Stimulated activated CD8-positive, alpha-beta memory T cell treated with anti-CD3 and anti-CD28 coated beads, Interleukin-15, amount 100 ng/mL, for 1 hour (primary cell): ENCODE data around the gene VPS45.
"Not testable (repeated sequence)": the region's sequence is repeated elsewhere in the genome, so short reads cannot be mapped to it uniquely, and the experiment has no call there.

ENCODE experiments used
- DNase-seq: peaks from one replicate; pipeline ENCODE4 v3.0.0-alpha.2; 2020; ENCODE audit warnings: low read depth

VPS45 gene

GRCh38 chr1:150067184-150068108, at the start of gene VPS45:
VPS45 (plus strand) TSS chr1:150067776; CDS start chr1:150067858, 82 bp downstream.
- DNase-seq: peak; percentile 50

GRCh38 chr1:150018165-150018564, 49.4 kb upstream of the VPS45 start:
- no peak for DNase-seq

- no peak for DNase-seq
These were observed 46.9 kb upstream of the VPS45 start for GRCh38 chr1:150020711-150021110.

GRCh38 chr1:150021191-150021694, 46.3 kb upstream of the VPS45 start:
- DNase-seq: no peak

GRCh38 chr1:150022357-150022756, 45.2 kb upstream of the VPS45 start:
- no peak for DNase-seq

GRCh38 chr1:150024156-150024555, 43.4 kb upstream of the VPS45 start:
- no peak for DNase-seq

GRCh38 chr1:150028322-150028721, 39.3 kb upstream of the VPS45 start:
- DNase-seq: no peak

GRCh38 chr1:150034336-150034735, 33.2 kb upstream of the VPS45 start:
- no peak for DNase-seq

GRCh38 chr1:150049926-150050325, 17.6 kb upstream of the VPS45 start:
- DNase-seq: no peak

- DNase-seq: no peak
These were observed 16.5 kb upstream of the VPS45 start for GRCh38 chr1:150051089-150051373.

GRCh38 chr1:150051905-150052412, 15.6 kb upstream of the VPS45 start:
- not testable (repeated sequence) for DNase-seq

- DNase-seq: no peak
These were observed 13.7 kb upstream of the VPS45 start for GRCh38 chr1:150053926-150054325.

GRCh38 chr1:150055507-150055906, 12.1 kb upstream of the VPS45 start:
- DNase-seq: not testable (repeated sequence)

- no peak for DNase-seq
These were observed 11.2 kb upstream of the VPS45 start for GRCh38 chr1:150056407-150056806.

GRCh38 chr1:150060260-150060659, 7.3 kb upstream of the VPS45 start:
- DNase-seq: no peak

- DNase-seq: no peak
These were observed 5.9 kb upstream of the VPS45 start for GRCh38 chr1:150061632-150062101.

GRCh38 chr1:150062113-150062512, 5.5 kb upstream of the VPS45 start:
- no peak for DNase-seq

GRCh38 chr1:150065184-150065871, 2.2 kb upstream of the VPS45 start:
- no peak for DNase-seq

- DNase-seq: no peak
These were observed 1.2 kb upstream of the VPS45 start for GRCh38 chr1:150066328-150066727.

- no peak for DNase-seq
These were observed 765 bp upstream of the VPS45 start for GRCh38 chr1:150066838-150067183.

- DNase-seq: no peak
These were observed 496 bp downstream of the VPS45 start for GRCh38 chr1:150068109-150068435.

GRCh38 chr1:150069923-150070322, 2.3 kb downstream of the VPS45 start:
- no peak for DNase-seq

GRCh38 chr1:150072959-150073358, 5.4 kb downstream of the VPS45 start:
- DNase-seq: no peak
